Lower lobe of right lung (tissue), 2 donors: ENCODE data around the gene CD83. TPM values are rescaled to one million over a fixed set of nuclear protein-coding genes. Genes with fewer than 3 reads are reported as not detected.

ENCODE experiments used
- ATAC-seq, 2 donors: fragments of 200-7000 bp; cut with Tn5 transposase; one replicate each; pipeline ENCODE4 v1.9.1; 2020 to 2022; ENCODE audit warnings: mild to moderate bottlenecking in 2 of 2, moderate library complexity in 2 of 2
- DNase-seq: peaks from one replicate; pipeline ENCODE4 v3.0.0-alpha.2; 2020
- H3K27ac ChIP-seq: fragments of 200-600 bp; one replicate; pipeline ENCODE4 v1.8.0; 2022
- H3K27me3 ChIP-seq: fragments of 200-600 bp; one replicate; pipeline ENCODE4 v1.8.0; 2022; ENCODE audit warnings: low read depth
- H3K36me3 ChIP-seq: fragments of 200-600 bp; one replicate; pipeline ENCODE4 v1.8.0; 2022; ENCODE audit warnings: mild to moderate bottlenecking
- H3K4me1 ChIP-seq: fragments of 200-600 bp; one replicate; pipeline ENCODE4 v1.8.0; 2022
- H3K4me3 ChIP-seq: fragments of 200-600 bp; one replicate; pipeline ENCODE4 v1.8.0; 2022; ENCODE audit warnings: mild to moderate bottlenecking
- H3K9me3 ChIP-seq: fragments of 200-600 bp; one replicate; pipeline ENCODE4 v1.8.0; 2022
- CTCF ChIP-seq: fragments of 200-600 bp; IDR thresholded peaks from one replicate; pipeline ENCODE4 v1.8.0; 2022; ENCODE audit warnings: antibody characterized with exemption, mild to moderate bottlenecking
- intact Hi-C: fragments of 100-400 bp; cut with DNase I; formaldehyde crosslinking; loops from one replicate; pipeline ENCODE4 v1.11.0; 2022
- total RNA-seq: library from RNA; stranded (reverse); fragmentation: NEBNext Ultra II Directional; extraction: Animal tissue kit (Norgen Biotek cat#: 25700); gene quantifications from one replicate; pipeline ENCODE4 v1.2.1, GENCODE V29; 2021
- donor health status: DM: no; HTN: yes; CAD: no; lungs with severe emphysema.

Gene CD83
- total RNA-seq, 1 donor from 2014 or later = 25.0 TPM

DNA sequence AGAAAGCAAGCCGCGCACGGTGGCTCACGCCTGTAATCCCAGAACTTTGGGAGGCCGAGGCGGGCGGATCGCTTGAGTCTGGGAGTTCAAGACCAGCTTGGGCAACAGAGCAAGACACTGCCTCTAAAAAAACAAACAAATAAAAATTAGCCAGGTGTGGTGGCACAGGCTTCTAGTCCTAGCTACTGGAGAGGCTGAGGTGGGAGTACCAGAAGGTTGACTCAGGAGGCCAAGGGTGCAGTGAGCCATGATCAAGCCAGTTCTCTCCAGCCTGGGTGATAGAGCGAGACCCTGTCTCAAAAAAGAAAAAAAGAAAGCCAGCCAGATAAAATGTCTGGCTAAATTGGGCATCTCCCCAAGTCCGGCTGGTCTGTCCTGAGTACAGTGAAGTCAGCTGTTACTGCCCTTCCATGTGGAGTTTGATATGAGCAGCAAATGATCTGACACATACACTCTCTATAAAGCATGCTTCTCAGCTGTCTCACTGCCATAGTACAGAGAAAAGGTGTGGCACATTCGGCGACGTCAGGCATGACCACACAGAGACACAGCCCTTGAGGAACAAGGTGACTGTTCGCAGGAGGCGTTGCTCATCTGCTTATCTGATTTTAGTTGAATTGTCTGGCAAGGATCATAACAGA lies 13.0 kb downstream of the CD83 start:
- no peak for ATAC-seq
- TF ChIP-seq CTCF = no peak
- Histone ChIP-seq H3K27ac (no peak overlapping the region), H3K27me3 (no peaks in the 10 kb centered on the region), H3K36me3 (peaks cover 38% of the 10 kb centered on the region), H3K4me1 (peaks cover 16% of the 10 kb centered on the region), H3K9me3 (no peaks in the 10 kb centered on the region), H3K4me3 (no peak overlapping the region)
- no peak for DNase-seq
- intact Hi-C loops = no loop called here

- Histone ChIP-seq H3K4me3 (no peak overlapping the region), H3K27me3 (no peaks in the 10 kb centered on the region), H3K36me3 (peaks cover 37% of the 10 kb centered on the region), H3K9me3 (no peaks in the 10 kb centered on the region), H3K4me1 (peaks cover 16% of the 10 kb centered on the region), H3K27ac (no peak overlapping the region)
- intact Hi-C loops = no loop called here
- DNase-seq = no peak
- TF ChIP-seq CTCF = no peak
- ATAC-seq = no peak
Observed at GRCh38 chr6:14131579-14131978, 14.0 kb downstream of the CD83 start.

DNA sequence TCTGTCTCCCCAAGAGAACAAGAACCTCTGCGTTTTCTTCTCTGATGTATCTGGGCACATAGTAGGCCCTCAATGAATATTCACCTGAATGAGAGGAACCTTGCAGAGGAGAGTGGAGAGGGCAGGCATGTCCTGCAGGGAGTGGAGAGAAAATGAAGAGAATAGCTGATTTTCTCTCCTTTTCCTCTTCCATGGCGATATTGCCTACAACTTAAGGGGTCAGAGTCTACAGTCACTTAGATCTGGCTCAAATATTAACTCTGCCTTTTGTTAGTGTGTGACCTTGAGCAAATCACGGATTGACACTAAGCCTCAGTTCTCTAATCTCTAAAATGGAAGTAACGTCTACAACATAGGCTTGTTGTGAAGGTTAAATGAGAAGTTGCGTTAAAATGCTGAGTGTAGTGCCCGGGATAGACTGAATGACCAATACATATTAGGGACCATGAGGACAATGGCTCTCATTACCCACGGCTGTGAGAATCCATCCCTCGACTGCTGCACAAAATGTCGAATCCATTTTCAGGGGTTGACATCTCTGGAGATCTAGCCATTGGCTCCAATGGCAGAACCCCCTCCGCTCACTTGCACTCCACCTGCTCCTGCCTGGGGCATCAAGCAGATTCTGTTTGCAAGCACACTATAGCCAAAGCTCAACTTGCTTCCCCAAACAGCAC lies 14.8 kb downstream of the CD83 start:
- no peak overlapping the region for H3K27ac ChIP-seq
- DNase-seq (no peak), ATAC-seq (no peak)
- H3K9me3 ChIP-seq = no peaks in the 10 kb centered on the region
- no peak for TF ChIP-seq CTCF
- intact Hi-C loops = no loop called here
- peaks cover 16% of the 10 kb centered on the region for H3K4me1 ChIP-seq
- H3K36me3 ChIP-seq = peaks cover 37% of the 10 kb centered on the region
- no peaks in the 10 kb centered on the region for H3K27me3 ChIP-seq
- no peak overlapping the region for H3K4me3 ChIP-seq

DNA sequence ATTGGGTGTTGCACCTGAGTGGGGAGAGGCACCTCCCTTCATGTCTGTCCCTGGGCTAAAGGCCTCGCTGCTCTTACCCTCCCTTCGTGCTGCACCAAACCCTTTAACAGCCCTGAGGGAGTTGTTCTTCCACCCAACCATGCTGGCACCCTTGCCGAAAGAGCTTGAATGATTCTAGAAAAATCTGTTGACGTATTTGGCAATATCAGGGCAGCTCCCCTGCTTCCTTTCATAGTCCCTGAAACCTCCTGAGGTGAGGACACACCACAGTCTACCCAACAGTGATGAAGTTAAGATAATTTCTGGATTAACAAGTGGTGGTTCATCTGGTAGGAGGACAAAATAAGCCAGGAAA lies 15.3 kb downstream of the CD83 start:
- Histone ChIP-seq H3K36me3 (peaks cover 37% of the 10 kb centered on the region), H3K9me3 (no peaks in the 10 kb centered on the region), H3K4me3 (no peak overlapping the region), H3K27ac (no peak overlapping the region), H3K4me1 (peaks cover 12% of the 10 kb centered on the region), H3K27me3 (no peaks in the 10 kb centered on the region)
- ATAC-seq (no peak), DNase-seq (no peak)
- intact Hi-C loops = no loop called here
- TF ChIP-seq CTCF = no peak

DNA sequence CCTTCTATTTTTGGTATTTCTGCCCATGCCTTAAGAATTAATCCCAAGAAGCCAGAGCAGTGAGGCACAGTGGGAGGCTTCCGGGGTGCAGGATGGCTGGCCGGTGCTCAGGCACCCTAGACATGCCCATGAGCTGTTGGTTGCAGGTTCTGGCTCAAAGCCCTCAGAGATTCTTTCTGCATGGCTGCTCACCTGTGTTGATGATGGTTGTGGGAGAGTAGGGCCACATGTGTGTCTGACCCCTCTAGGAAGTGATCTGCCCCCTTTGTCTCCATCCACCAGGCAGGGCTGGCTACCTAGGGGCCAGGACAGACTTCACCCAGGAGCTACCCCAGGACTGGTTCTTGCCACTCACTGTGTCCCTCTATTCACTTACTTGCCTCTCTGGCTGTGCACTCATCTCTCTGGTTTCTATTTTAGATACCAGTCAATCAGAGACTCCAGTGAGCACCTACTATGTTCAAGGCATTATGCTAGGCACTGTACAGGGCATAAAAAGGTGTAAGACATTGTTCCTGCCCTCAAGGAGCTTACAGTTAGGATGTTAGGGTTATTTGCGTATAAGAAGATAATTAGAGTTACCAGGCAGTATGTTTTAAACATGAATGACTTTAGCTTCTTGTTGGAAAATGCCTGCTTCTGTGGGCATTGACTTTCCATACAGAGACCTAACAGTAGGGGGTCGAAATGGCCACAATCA lies 16.8 kb downstream of the CD83 start:
- DNase-seq (no peak), ATAC-seq (no peak)
- Histone ChIP-seq H3K27me3 (no peaks in the 10 kb centered on the region), H3K4me3 (no peak overlapping the region), H3K36me3 (peaks cover 37% of the 10 kb centered on the region), H3K4me1 (peaks cover 1% of the 10 kb centered on the region), H3K27ac (no peak overlapping the region), H3K9me3 (no peaks in the 10 kb centered on the region)
- intact Hi-C loops = no loop called here
- TF ChIP-seq CTCF = no peak
